Breast epithelium (tissue), 4 donors: ENCODE data around the gene CDK5RAP2. TPM values are rescaled to one million over a fixed set of nuclear protein-coding genes. Genes with fewer than 3 reads are reported as not detected.

Experiments
- DNase-seq, 2 donors: peaks; one replicate each; pipeline ENCODE4 v3.0.0-alpha.2; 2019; ENCODE audit warnings: low spot score in 2 of 2
- H3K27ac ChIP-seq, 2 donors: fragments of 200-600 bp; sonication (generic) in 1 of 2; one replicate each; pipeline ENCODE4 v1.5.1; 2016 to 2019; ENCODE audit warnings: mild to moderate bottlenecking in 1 of 2
- H3K27me3 ChIP-seq, 2 donors: fragments of 200-600 bp; sonication (generic) in 1 of 2; one replicate each; pipeline versions ENCODE4 v1.5.1 to v1.6.0; 2017 to 2019; ENCODE audit warnings: control low read depth in 1 of 2, mild to moderate bottlenecking in 1 of 2
- H3K36me3 ChIP-seq: fragments of 200-600 bp; one replicate; pipeline ENCODE4 v1.5.1; 2019
- H3K4me1 ChIP-seq, 2 donors: fragments of 200-600 bp; sonication (generic); one replicate each; pipeline ENCODE4 v1.5.1; 2016 to 2019; ENCODE audit warnings: control low read depth in 1 of 2
- H3K4me3 ChIP-seq, 3 donors: fragments of 200-600 bp; sonication (generic); 1 replicate in 2 of 3; 2 replicates in 1 of 3; pipeline ENCODE4 v1.5.1; 2016 to 2019; ENCODE audit warnings: mild to moderate bottlenecking in 3 of 3, moderate library complexity in 2 of 3
- H3K9me3 ChIP-seq, 2 donors: fragments of 200-600 bp; sonication (generic) in 1 of 2; one replicate each; pipeline ENCODE4 v1.5.1; 2016 to 2019; ENCODE audit warnings: control low read depth in 1 of 2
- CTCF ChIP-seq, 3 donors: fragments of 450-650 bp; IDR thresholded peaks; one replicate each; pipeline ENCODE4 v1.5.1; 2016 to 2017; ENCODE audit warnings: antibody characterized with exemption in 3 of 3, mild to moderate bottlenecking in 3 of 3, moderate library complexity in 3 of 3
- POLR2A ChIP-seq: fragments of 450-650 bp; IDR thresholded peaks from one replicate; pipeline ENCODE4 v1.6.1; 2016; ENCODE audit warnings: antibody characterized with exemption, mild to moderate bottlenecking, moderate library complexity
- POLR2AphosphoS5 ChIP-seq, 3 donors: sonication (generic); formaldehyde crosslinking; IDR thresholded peaks; one replicate each; pipeline ENCODE4 v1.6.1; 2017; ENCODE audit warnings: antibody characterized with exemption in 3 of 3
- intact Hi-C: fragments of 100-400 bp; cut with DNase I; formaldehyde crosslinking; loops from one replicate; pipeline ENCODE4 v1.15.1; 2023; ENCODE audit warnings: low total_unique reads
- total RNA-seq, 3 donors: library from RNA; depleted of rRNA; stranded (reverse); fragments of >200 nt; gene quantifications; one replicate each; pipeline ENCODE4 v1.1.0, GENCODE V29; 2016

CDK5RAP2 gene
- total RNA-seq, 3 donors from 2014 or later = 44.5 to 77.4 (median 60.6) TPM

- TF ChIP-seq POLR2AphosphoS5 (IDR thresholded peaks at IDR 0.05) (no peak), POLR2A (no peak), CTCF (IDR thresholded peaks at IDR 0.05) (no peak)
- DNase-seq = no peak
- Histone ChIP-seq H3K9me3 (no peaks in the 10 kb centered on the region), H3K27ac (peak overlapping the region in 1 of 2 donors; percentile 51), H3K27me3 (no peaks in the 10 kb centered on the region), H3K4me1 (no peaks in the 10 kb centered on the region), H3K36me3 (no peaks in the 10 kb centered on the region), H3K4me3 (no peak overlapping the region)
- intact Hi-C loops = loop anchor here (5.0 kb wide), 1 partner anchor 1660 kb away; no protein-coding TSS in a partner anchor
Observed at GRCh38 chr9:120442308-120442995, 137.5 kb downstream of the CDK5RAP2 start.

DNA sequence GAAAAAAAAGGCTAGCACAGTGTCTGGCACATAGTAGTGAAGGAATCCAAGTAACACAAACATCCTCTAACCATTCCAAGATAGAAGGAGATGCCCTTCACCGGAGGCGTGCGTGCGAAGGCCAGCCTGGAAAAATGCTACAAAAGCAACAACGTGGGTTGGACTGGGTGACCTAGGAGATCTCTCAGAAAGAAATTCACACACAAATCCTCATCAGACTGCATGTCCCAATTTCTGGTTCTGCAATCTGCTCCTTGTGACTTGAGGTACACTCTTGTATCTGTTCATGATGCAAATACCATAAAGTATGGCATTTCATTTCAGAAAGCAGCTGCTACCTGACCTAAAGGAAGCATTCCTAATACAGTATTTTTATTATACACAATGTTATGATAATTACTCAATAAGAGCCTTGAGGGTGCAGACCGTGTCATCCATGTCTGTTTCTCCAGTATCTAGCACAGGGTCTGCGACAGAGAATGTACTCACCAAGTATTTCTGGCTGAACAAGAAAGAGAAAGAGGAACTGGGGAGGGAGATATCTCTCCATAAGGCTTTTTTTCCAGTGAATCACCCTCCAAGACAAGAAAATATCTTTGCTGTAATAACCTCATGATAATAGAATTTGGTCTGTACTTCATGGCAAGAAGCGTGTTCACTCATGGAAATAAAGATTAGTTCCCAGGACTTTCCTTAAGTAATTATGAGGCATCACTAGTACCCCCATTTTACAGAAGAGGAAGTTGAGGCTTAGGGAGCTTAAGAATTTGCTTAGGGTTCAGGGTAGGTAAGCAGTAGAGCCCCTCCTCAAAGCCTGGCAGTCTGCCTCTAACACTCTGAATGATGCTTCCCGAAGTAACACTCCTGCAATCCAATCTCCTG is 138.3 kb downstream of the CDK5RAP2 start:
- H3K9me3 ChIP-seq = no peaks in the 10 kb centered on the region
- no peaks in the 10 kb centered on the region for H3K36me3 ChIP-seq
- no peak overlapping the region for H3K4me3 ChIP-seq
- H3K4me1 ChIP-seq = no peaks in the 10 kb centered on the region
- TF ChIP-seq CTCF (IDR thresholded peaks at IDR 0.05) (no peak), POLR2A (no peak), POLR2AphosphoS5 (IDR thresholded peaks at IDR 0.05) (no peak)
- no peak for DNase-seq
- intact Hi-C loops = loop anchor here (5.0 kb wide), 1 partner anchor 1659 kb away; no protein-coding TSS in a partner anchor
- no peaks in the 10 kb centered on the region for H3K27me3 ChIP-seq
- H3K27ac ChIP-seq = peak overlapping the region in 1 of 2 donors; percentile 51

DNA sequence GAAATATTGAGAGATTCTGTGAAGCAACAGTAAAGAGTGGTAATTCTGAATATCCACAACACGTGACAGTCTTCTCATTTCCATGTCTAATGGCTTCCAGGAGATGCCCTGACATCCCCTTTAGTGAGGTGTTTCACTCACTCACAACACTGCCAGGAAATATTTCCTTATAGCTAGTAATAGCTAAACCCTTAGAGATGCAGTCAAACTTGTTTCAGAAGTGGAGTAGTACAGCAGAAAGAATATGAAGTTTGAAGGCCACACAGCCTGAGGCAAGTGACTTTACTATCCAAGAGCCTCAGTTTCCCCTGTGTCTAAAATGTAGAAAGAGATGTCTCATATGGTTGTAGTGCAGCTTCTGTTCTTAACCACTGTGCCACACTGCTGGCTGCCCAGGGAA is 139.2 kb downstream of the CDK5RAP2 start:
- Histone ChIP-seq H3K36me3 (no peaks in the 10 kb centered on the region), H3K9me3 (no peaks in the 10 kb centered on the region), H3K27ac (no peak overlapping the region), H3K4me1 (no peaks in the 10 kb centered on the region), H3K4me3 (no peak overlapping the region), H3K27me3 (no peaks in the 10 kb centered on the region)
- no peak for TF ChIP-seq CTCF (IDR thresholded peaks at IDR 0.05)
- no peak for TF ChIP-seq POLR2AphosphoS5 (IDR thresholded peaks at IDR 0.05)
- TF ChIP-seq POLR2A = no peak
- no peak for DNase-seq
- intact Hi-C loops = loop anchor here (5.0 kb wide), 1 partner anchor 1658 kb away; no protein-coding TSS in a partner anchor

DNA sequence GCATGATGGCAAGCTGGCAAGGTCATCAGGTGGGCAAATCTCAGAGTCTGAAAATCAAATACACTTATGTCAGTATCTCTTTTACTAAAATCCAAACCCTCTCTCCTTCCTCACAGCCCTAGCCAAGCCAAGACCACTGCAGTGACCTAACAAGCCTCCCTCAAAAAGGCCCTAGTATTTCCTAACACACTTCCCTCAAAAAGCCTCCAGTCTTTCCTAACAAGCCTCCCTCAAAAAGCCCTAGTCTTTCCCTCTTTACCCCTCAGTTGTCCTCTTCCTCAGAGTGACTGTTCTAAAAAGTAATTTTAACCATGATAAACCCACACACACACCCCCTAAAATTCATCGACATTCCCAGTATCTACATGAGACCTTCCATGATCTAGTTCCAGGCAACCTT is 140.0 kb downstream of the CDK5RAP2 start:
- no peaks in the 10 kb centered on the region for H3K27me3 ChIP-seq
- no peaks in the 10 kb centered on the region for H3K4me1 ChIP-seq
- intact Hi-C loops = loop anchor here (5.0 kb wide), 1 partner anchor 1658 kb away; no protein-coding TSS in a partner anchor

More for the DNA sequence above, 140.0 kb downstream of the CDK5RAP2 start:
- Histone ChIP-seq H3K36me3 (no peaks in the 10 kb centered on the region), H3K4me3 (no peak overlapping the region), H3K27ac (no peak overlapping the region), H3K9me3 (no peaks in the 10 kb centered on the region)
- DNase-seq = no peak
- TF ChIP-seq POLR2A = no peak
- no peak for TF ChIP-seq POLR2AphosphoS5 (IDR thresholded peaks at IDR 0.05)
- TF ChIP-seq CTCF (IDR thresholded peaks at IDR 0.05) = no peak
